ENCODE results near the gene GJB2.

GJB2 gene

DNA sequence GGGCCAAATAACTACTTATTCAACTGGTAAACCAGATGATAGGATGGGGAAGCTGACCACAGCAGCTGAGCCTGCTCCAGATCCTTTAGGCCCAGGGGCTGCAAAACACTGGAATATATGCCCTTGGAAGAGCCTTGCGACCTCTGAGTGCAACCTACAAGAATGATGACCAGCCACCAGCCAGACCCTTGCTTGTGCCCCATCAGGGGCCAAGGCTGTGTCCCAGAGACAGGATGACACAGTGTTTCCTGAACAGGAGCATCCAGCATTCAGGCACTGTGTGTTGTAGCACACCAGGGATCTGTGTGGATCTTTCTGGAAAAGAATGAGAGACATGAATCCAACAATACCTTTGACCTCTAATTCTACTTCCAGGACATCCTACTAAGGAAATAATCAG lies 46.4 kb downstream of the GJB2 start:
- DNase-seq (ENCODE audit: extremely low spot score), result no peak
- TF ChIP-seq CTCF (IDR thresholded peaks at IDR 0.05; ENCODE audit: control extremely low read depth, extremely low read depth, low read depth, missing control alignments), result no peak
- ChIA-PET POLR2A (no interaction called here), CTCF (interaction anchor here (1.2 to 1.6 kb wide), 2 partner anchors 11 to 27 kb away, joined by 4 to 5 read pairs; no protein-coding TSS in a partner anchor)

GRCh38 chr13:20145521-20145920 lies 47.2 kb downstream of the GJB2 start:
- CTCF ChIA-PET, result no interaction called here
- no peak for TF ChIP-seq CTCF (IDR thresholded peaks at IDR 0.05; ENCODE audit: control extremely low read depth, extremely low read depth, low read depth, missing control alignments)
- POLR2A ChIA-PET, result no interaction called here
- DNase-seq (ENCODE audit: extremely low spot score), result no peak

- no peak for TF ChIP-seq CTCF (IDR thresholded peaks at IDR 0.05; ENCODE audit: control extremely low read depth, extremely low read depth, low read depth, missing control alignments)
- DNase-seq (ENCODE audit: extremely low spot score), result no peak
- ChIA-PET POLR2A (no interaction called here), CTCF (interaction anchor here (0.6 to 1.7 kb wide), 2 partner anchors 8 to 16 kb away, joined by 3 read pairs; partner anchors contain the start of gene GJA3)
Observed at GRCh38 chr13:20144141-20144850, 48.4 kb downstream of the GJB2 start.

DNA sequence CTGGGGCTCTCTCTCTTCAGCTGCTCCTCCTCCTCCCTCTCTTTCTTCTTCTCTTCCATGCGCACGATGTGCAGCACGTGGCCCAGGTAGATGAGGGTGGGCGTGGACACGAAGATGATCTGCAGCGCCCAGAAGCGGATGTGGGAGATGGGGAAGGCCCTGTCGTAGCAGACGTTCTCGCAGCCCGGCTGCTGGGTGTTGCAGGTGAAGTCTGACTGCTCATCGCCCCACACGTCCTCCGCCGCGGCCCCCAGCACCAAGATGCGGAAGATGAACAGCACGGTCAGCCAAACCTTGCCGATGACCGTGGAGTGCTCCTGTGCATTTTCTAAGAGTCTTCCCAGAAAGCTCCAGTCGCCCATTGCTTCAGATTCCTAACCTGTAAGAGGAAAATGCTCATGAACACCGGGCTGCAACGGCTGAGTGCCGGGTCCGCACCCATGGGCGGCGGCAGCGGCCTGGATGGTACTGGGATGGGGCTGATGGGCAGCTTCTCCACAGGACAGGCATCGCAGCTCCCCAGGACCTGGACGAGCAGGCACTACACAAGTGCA lies 49.7 kb downstream of the GJB2 start:
- CTCF ChIA-PET, result interaction anchor here (0.8 to 1.7 kb wide), 3 partner anchors 15 to 43 kb away, joined by 3 read pairs; partner anchors contain the start of gene GJA3
- DNase-seq (ENCODE audit: extremely low spot score), result no peak
- no peak for TF ChIP-seq CTCF (IDR thresholded peaks at IDR 0.05; ENCODE audit: control extremely low read depth, extremely low read depth, low read depth, missing control alignments)
- POLR2A ChIA-PET, result no interaction called here

GRCh38 chr13:20142023-20142926 lies 50.5 kb downstream of the GJB2 start:
- CTCF ChIA-PET, result interaction anchor here (0.8 to 1.7 kb wide), 5 partner anchors 14 to 86 kb away, joined by 3 read pairs; partner anchors contain the start of gene GJA3
- POLR2A ChIA-PET, result no interaction called here
- no peak for DNase-seq (ENCODE audit: extremely low spot score)
- no peak for TF ChIP-seq CTCF (IDR thresholded peaks at IDR 0.05; ENCODE audit: control extremely low read depth, extremely low read depth, low read depth, missing control alignments)
